Activated gamma-delta T cell treated with anti-CD3 and anti-CD28 coated beads, Interleukin-2, amount 50 U/mL, for 16 hours (primary cell): Measurements from ENCODE around the gene ANO7.

Source experiments
- DNase-seq: peaks from one replicate; pipeline ENCODE4 v3.0.0-alpha.2; 2020; ENCODE audit warnings: low read depth

ANO7 gene

GRCh38 chr2:241188361-241189092, at the start of gene ANO7:
ANO7 (plus strand) TSS chr2:241188677; CDS start chr2:241190064, 1,387 bp downstream.
- no peak for DNase-seq

GRCh38 chr2:241139531-241140444, 48.7 kb upstream of the ANO7 start:
- DNase-seq = no peak

- DNase-seq = no peak
These were observed 48.0 kb upstream of the ANO7 start for GRCh38 chr2:241140445-241140840.

- DNase-seq = no peak
These were observed 47.2 kb upstream of the ANO7 start for GRCh38 chr2:241141214-241141770.

GRCh38 chr2:241142063-241142462, 46.4 kb upstream of the ANO7 start:
- no peak for DNase-seq

GRCh38 chr2:241142593-241142992, 45.9 kb upstream of the ANO7 start:
- no peak for DNase-seq

GRCh38 chr2:241146286-241146685, 42.2 kb upstream of the ANO7 start:
- no peak for DNase-seq

GRCh38 chr2:241147336-241147735, 41.1 kb upstream of the ANO7 start:
- DNase-seq = no peak

GRCh38 chr2:241148239-241148638, 40.2 kb upstream of the ANO7 start:
- DNase-seq = no peak

GRCh38 chr2:241148891-241149674, 39.4 kb upstream of the ANO7 start, which contains the start of gene PASK:
PASK (minus strand) TSS chr2:241149472; CDS start chr2:241143032, 6,440 bp downstream.
- DNase-seq = peak; percentile 90

- DNase-seq = no peak
These were observed 38.9 kb upstream of the ANO7 start for GRCh38 chr2:241149675-241149924.

- DNase-seq = peak; percentile 92
These were observed 38.4 kb upstream of the ANO7 start, which contains the start of gene PPP1R7 for GRCh38 chr2:241149925-241150659. PPP1R7 (plus strand) TSS chr2:241150467; CDS start chr2:241150496, 29 bp downstream.

GRCh38 chr2:241150660-241151530, 37.6 kb upstream of the ANO7 start:
- no peak for DNase-seq

- DNase-seq = no peak
These were observed 36.4 kb upstream of the ANO7 start for GRCh38 chr2:241151934-241152660.

GRCh38 chr2:241153616-241154015, 34.9 kb upstream of the ANO7 start:
- DNase-seq = no peak

GRCh38 chr2:241154915-241155314, 33.6 kb upstream of the ANO7 start:
- DNase-seq = no peak

GRCh38 chr2:241155936-241156335, 32.5 kb upstream of the ANO7 start:
- DNase-seq = no peak

GRCh38 chr2:241156971-241157441, 31.5 kb upstream of the ANO7 start:
- DNase-seq = no peak

GRCh38 chr2:241157841-241158545, 30.5 kb upstream of the ANO7 start:
- DNase-seq = no peak
